HG02870 (cell line): ENCODE measurements around the gene ANXA5.

Experiments used
- ATAC-seq: cut with Tn5 transposase; IDR thresholded peaks from one replicate; pipeline ENCODE4 v1.9.1; 2021; ENCODE audit warnings: mild to moderate bottlenecking, moderate library complexity; ENCODE audit not compliant: unreplicated experiment

The ANXA5 gene

DNA sequence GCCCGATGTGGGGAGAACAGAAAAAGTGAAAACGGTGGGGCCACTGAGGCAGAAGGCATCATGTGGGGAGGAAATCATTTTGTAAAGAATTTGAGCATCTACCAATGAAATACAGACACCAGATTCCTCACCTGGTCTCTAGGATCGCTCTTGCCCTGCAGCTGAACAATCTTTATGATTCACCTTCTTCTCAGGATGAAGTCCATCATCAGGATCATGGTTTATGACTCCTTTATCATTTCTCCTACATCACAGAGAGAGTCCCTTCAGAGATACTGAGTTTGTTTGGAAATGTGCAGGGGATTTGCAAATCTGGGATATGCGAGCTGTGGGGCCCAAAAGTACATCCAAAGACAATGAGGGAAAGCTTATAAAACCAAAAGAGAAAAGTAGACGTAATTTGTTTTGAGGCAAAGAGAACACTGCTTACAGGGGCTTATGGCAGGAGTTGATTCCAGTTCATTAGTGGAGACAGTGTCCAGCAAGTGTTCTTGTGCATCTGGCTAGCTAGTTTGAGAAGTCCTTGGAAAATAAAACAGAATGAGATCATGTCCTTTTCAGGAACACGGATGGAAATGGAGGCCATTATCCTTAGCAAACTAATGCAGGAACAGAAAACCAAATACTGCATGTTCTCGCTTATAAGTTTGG lies 15.3 kb upstream of the ANXA5 start:
- no peak for ATAC-seq

DNA sequence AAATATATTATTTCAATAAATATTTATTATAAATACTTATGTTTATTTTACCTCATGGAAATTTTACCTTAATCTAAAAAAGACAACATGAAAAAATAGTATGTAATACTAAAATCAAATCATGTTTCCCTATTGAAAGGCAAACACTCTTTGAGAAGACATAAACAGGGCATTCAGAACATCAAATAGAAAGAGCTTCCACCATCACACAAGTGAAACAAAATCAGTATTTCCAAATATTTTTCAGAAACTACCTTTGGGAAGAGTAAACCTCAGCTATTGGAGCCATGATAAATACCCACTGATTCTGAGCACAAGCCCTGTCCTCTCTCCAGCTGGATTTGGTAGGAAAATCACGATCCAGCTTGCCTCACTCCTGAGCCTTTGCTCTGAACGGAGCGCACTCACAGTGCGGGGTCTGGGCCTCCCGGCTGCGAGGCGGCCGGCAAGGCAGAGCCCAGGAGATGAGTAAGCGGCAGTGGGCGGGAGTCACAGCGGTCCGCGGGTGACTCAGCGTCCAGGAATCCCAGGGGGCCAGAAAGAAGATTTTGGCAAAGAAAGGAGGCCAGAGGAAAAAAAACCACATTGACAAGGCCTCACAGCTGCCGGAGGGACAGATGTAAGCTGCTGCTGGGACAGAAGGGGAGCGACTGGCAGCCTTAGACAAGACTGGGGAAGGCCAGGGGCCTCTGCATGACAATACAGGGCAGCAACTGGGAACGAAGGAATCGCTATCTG lies 14.7 kb upstream of the ANXA5 start:
- ATAC-seq = peak; percentile 96

- ATAC-seq = peak; percentile 34
Observed at GRCh38 chr4:121709766-121710405, 13.1 kb upstream of the ANXA5 start.

- ATAC-seq = no peak
Observed at GRCh38 chr4:121707344-121707743, 10.6 kb upstream of the ANXA5 start.

DNA sequence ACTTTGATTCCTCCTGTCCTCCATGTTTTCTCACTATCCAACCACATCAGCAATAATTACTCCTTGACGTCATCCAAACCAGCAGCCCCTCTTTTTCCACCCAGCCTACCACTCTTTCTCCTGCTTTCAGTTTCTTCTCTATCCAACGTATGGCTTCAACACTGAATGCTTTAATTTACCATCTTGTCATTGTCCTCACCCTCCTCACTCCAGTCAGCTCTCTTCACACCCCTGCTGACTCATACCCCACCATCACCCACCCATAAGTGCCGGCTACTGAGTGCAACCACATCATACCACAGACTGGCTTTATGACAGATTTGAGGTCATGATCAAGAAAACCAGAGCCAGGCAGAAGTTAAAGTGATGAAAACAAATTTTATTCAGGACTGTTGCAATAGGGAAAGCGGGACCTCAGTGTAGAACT lies 9.8 kb upstream of the ANXA5 start:
- no peak for ATAC-seq

DNA sequence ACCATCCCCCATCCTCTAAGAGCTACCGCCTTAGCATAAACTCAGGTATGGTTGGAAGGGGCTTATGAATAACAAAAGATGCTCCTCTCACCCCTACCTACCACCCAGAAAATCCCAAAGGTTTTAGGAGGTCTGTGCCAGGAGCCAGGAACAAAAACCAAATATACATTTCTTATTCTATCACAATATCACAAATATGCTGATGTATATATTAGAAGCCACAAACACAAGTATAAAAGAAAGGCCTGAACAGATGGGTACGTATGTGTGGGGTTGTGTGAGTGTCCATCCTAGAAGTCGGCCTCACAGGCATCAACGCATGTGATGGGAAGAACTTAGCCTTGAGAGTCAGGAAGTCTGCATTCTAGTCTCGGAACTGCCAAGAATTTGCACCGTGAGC lies 8.7 kb upstream of the ANXA5 start:
- ATAC-seq = no peak

DNA sequence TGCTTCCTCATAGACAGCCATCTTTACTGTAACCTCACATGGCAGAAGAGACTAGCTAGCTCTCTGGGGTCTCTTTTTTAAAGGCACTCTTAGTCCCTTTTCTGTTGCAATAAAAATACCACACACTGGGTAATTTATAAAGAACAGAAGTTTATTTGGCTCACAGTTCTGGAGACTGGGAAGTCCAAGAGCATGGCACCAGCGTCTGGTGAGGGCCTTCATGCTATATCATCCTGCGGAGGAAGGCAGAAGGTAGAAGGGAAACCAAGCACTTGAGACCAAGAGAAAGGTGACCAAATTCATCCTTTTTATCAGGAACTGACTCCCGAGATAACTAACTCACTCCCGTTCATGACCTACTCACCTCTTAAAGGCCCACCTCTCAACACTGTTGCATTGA lies 5.4 kb upstream of the ANXA5 start:
- ATAC-seq = no peak

GRCh38 chr4:121701263-121701662 lies 4.5 kb upstream of the ANXA5 start:
- no peak for ATAC-seq

DNA sequence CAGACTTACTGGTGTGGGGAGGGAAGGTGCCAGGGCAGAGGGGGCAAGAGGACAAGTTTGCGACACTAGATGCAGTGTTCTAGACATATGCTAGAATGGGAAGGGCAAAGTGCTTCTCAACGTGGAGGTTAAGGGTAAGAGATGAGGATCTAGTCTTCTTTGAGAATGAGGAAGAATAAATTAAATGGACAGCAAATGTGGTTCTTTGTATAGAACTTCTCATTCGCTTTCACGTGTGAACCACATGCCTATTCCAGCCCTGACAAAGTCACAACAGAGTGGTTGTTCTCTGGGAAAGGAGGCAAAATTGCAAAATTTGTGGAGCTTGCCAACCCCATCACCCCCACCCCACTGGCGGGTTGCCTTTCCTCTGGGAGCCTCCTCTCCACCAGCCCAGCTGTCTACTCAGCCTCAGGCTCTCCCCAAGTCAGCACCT lies 1.5 kb upstream of the ANXA5 start:
- ATAC-seq = no peak

- ATAC-seq = peak; percentile 22
Observed at GRCh38 chr4:121697564-121697963, 784 bp upstream of the ANXA5 start.

DNA sequence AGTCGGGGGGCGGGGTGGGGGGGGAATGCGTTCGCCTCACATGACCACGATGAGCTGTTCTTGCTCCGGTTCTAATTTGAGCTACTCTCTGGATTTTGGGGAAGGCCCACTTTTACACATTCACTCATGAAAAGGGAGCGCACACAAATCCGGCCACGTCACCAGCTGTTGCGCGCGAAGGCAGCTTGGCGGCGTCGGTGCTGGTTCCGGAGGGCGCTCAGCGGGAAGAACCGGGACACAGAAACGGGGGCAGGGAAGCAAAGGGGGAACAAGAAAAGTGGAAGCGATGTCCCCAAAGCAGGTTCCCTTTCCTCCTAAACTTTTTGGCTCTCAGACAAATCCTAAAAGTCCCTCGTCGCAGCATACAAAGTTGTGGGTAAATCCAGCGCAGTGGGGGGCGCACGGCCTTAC lies 605 bp downstream of the ANXA5 start:
- peak; percentile 30 for ATAC-seq

DNA sequence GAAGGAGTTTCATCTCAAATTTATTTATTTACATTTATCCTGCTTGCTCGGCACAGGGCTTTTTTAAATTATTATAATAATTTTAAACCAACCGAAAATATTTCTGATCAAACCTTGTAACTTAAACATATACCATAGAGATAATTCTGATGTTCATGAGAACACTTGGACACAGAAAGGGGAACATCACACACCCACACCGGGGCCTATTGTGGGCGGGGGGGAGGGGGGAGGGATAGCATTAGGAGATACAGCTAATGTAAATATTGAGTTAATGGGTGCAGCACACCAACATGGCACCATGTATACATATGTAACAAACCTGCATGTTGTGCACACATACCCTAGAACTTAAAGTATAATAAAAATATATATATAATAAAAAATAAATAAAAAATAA lies 2.9 kb downstream of the ANXA5 start:
- no peak for ATAC-seq

- no peak for ATAC-seq
Observed at GRCh38 chr4:121693450-121693849, 3.3 kb downstream of the ANXA5 start.

DNA sequence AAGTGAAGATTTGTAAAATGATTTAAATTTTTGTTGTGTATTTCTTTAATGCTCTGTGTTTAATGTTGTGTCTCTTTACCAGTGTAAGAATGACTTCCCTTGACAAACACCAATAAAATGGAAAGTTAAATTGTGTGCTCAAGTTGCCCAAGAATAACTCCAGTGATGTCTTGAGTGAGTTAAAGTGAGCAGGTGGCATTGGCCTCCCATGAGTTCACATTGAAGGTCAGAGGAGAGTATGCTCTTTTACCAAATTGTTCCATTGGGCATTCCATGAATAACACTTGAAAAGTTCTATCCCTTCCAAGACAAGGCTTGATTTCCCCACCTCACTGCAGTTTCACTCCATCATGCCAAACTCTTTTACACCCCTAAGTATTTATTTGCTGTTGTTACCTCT lies 4.5 kb downstream of the ANXA5 start:
- no peak for ATAC-seq

- peak; percentile 43 for ATAC-seq
Observed at GRCh38 chr4:121690001-121690400, 6.8 kb downstream of the ANXA5 start.

GRCh38 chr4:121688701-121689100 lies 8.1 kb downstream of the ANXA5 start:
- no peak for ATAC-seq

- ATAC-seq = no peak
Observed at GRCh38 chr4:121688261-121688660, 8.5 kb downstream of the ANXA5 start.

DNA sequence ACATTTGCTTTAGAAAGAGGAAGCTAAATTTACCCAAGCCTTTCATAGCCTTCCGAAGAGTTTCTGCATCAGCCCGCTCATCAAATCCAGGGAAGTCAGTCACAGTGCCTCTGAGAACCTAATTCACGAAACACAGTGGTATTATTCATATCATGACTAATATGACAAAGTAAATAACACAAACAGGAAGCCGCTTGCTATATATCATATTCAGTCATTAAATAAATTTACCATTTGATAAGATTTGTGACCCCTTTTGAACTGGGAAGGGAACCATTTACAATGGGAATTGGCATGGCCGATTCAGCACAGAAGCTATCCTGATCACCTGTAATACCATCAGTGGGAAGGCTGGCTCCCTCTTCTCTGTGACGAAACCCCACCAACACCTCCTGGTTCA lies 10.5 kb downstream of the ANXA5 start:
- no peak for ATAC-seq

- ATAC-seq = no peak
Observed at GRCh38 chr4:121685257-121685656, 11.5 kb downstream of the ANXA5 start.

GRCh38 chr4:121684561-121684960 lies 12.2 kb downstream of the ANXA5 start:
- ATAC-seq = no peak

- ATAC-seq = no peak
Observed at GRCh38 chr4:121684016-121684415, 12.8 kb downstream of the ANXA5 start.

- ATAC-seq = no peak
Observed at GRCh38 chr4:121680571-121680970, 16.2 kb downstream of the ANXA5 start.
